NB4 (cell line): ENCODE measurements around the gene MEGF10.

Experiments used
- DNase-seq: peaks from one replicate; pipeline ENCODE4 v3.0.0; 2010; ENCODE audit warnings: low read depth
- H3K4me3 ChIP-seq: one replicate; pipeline ENCODE4 v1.5.1; 2011; ENCODE audit warnings: mild to moderate bottlenecking, low read depth, low read length, moderate library complexity
- MAX ChIP-seq: IDR thresholded peaks from 2 replicates; pipeline ENCODE4 v1.6.1; 2011; ENCODE audit warnings: low read depth, low read length
- MYC ChIP-seq: IDR thresholded peaks from 2 replicates; pipeline ENCODE4 v1.6.1; 2011; ENCODE audit warnings: low read depth, low read length
- POLR2A ChIP-seq: IDR thresholded peaks from 2 replicates; pipeline ENCODE4 v1.6.1; 2011; ENCODE audit warnings: mild to moderate bottlenecking; ENCODE audit not compliant: insufficient read length; ENCODE audit errors: extremely low read depth
- TF ChIP-seq, protein P1 (sequence below): IDR thresholded peaks from one replicate; pipeline ENCODE4 v1.5.1; 2012; ENCODE audit warnings: low read depth, low read length

The MEGF10 gene

DNA sequence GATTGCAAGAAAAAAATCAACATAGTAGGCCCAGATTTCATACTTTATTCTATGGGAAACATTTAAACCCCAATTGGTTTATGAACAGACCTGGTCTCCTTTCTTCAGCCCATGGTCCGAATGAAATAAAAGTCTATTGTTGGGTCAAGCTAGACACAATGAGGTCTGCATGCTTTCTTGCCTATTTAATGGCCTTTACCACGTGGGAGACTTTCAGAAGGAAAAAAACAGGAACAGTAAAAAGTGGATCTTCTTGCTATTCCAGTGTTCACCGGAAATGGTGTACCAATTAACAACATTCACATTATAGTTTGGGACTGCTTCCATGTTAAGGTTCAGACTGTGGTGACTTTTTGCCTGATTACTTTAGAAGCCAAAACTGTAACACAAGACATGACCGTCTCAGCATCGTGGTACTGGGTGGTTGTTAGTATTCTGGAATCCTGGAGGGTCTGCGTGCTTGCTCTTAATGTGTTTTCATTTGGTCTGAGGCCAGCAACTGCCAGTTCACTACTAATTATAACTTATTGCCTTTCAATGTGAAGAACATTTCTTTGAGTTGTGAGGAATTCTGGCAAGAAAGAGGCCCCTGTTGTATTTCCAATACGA is 141.5 kb downstream of the MEGF10 start:
- no peak for TF ChIP-seq MAX
- TF ChIP-seq MYC = no peak
- TF ChIP-seq POLR2A = no peak
- TF ChIP-seq, protein P1, sequence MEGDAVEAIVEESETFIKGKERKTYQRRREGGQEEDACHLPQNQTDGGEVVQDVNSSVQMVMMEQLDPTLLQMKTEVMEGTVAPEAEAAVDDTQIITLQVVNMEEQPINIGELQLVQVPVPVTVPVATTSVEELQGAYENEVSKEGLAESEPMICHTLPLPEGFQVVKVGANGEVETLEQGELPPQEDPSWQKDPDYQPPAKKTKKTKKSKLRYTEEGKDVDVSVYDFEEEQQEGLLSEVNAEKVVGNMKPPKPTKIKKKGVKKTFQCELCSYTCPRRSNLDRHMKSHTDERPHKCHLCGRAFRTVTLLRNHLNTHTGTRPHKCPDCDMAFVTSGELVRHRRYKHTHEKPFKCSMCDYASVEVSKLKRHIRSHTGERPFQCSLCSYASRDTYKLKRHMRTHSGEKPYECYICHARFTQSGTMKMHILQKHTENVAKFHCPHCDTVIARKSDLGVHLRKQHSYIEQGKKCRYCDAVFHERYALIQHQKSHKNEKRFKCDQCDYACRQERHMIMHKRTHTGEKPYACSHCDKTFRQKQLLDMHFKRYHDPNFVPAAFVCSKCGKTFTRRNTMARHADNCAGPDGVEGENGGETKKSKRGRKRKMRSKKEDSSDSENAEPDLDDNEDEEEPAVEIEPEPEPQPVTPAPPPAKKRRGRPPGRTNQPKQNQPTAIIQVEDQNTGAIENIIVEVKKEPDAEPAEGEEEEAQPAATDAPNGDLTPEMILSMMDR = no peak
- no peak for DNase-seq
- H3K4me3 ChIP-seq = no peak overlapping the region

- DNase-seq = no peak
- no peak overlapping the region for H3K4me3 ChIP-seq
- TF ChIP-seq POLR2A (no peak), MAX (no peak), MYC (no peak)
- TF ChIP-seq, protein P1 = no peak
Observed at GRCh38 chr5:127433526-127433925, 142.9 kb downstream of the MEGF10 start.

GRCh38 chr5:127434588-127434987 is 144.0 kb downstream of the MEGF10 start:
- TF ChIP-seq POLR2A = no peak
- TF ChIP-seq, protein P1 = no peak
- TF ChIP-seq MAX = no peak
- TF ChIP-seq MYC = no peak
- no peak for DNase-seq
- H3K4me3 ChIP-seq = no peak overlapping the region

GRCh38 chr5:127435821-127436220 is 145.2 kb downstream of the MEGF10 start:
- H3K4me3 ChIP-seq = no peak overlapping the region
- DNase-seq = no peak
- TF ChIP-seq, protein P1 = no peak
- TF ChIP-seq MAX (no peak), MYC (no peak), POLR2A (no peak)

DNA sequence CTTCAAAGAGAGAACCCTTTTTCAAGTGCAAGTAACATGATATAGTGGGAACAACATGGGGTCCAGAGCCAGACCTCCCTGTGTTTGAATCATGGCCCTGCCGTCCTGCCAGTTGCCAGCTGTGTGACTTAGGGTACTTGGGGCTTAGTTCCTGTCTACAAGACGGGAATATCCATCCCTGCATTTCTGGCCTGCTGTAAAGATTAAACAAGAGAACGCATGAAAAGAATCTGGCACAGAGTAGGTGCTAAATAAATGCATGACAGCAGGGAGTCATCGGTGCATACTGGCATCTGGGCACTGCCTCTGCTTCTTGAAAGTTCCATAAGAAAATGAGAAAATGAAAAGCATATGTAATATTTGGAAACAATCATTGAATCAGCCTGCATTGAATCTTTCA is 149.0 kb downstream of the MEGF10 start:
- no peak for TF ChIP-seq MAX
- TF ChIP-seq POLR2A = no peak
- TF ChIP-seq, protein P1 = no peak
- DNase-seq = no peak
- H3K4me3 ChIP-seq = no peak overlapping the region

GRCh38 chr5:127440831-127441230 is 150.2 kb downstream of the MEGF10 start:
- TF ChIP-seq POLR2A = no peak
- TF ChIP-seq, protein P1 = no peak
- TF ChIP-seq MYC = no peak
- no peak for TF ChIP-seq MAX
- no peak for DNase-seq
- H3K4me3 ChIP-seq = no peak overlapping the region
